OCI-LY3 (cell line): ENCODE measurements around the gene ZNHIT3.

Experiments used
- EZH2phosphoT487 ChIP-seq: fragments of 200-600 bp; shearing (Covaris generic); IDR thresholded peaks from 2 replicates; pipeline ENCODE4 v1.6.1; 2018; ENCODE audit warnings: antibody characterized with exemption, mixed run types, low read depth
- TF ChIP-seq, protein P1 (sequence below): fragments of 200-600, 300-600 bp; sonication (generic); IDR thresholded peaks from 2 replicates; pipeline ENCODE4 v1.5.1; 2014; ENCODE audit warnings: antibody characterized with exemption, low read length, low read depth

DNA sequence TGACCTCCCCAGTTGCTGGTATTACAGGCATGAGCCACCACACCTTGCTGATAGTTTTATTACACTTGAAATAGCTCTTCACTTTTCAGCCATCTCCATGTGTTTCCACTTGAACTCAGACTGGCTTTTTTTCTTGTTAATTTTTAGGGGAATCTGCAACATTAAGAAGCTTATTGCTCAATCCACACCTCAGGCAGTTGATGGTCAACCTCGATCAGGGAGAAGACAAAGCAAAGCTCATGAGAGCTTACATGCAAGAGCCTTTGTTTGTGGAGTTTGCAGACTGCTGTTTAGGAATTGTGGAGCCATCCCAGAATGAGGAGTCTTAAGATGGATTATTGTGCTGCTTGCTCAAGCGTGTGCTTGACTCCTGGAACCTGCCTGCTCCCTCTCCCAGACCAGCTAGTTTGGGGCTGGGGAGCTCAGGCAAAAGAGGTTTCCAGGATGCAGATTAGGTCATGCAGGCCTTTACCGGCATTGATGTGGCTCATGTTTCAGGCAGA lies 8.6 kb downstream of the ZNHIT3 start:
- TF ChIP-seq, protein P1, sequence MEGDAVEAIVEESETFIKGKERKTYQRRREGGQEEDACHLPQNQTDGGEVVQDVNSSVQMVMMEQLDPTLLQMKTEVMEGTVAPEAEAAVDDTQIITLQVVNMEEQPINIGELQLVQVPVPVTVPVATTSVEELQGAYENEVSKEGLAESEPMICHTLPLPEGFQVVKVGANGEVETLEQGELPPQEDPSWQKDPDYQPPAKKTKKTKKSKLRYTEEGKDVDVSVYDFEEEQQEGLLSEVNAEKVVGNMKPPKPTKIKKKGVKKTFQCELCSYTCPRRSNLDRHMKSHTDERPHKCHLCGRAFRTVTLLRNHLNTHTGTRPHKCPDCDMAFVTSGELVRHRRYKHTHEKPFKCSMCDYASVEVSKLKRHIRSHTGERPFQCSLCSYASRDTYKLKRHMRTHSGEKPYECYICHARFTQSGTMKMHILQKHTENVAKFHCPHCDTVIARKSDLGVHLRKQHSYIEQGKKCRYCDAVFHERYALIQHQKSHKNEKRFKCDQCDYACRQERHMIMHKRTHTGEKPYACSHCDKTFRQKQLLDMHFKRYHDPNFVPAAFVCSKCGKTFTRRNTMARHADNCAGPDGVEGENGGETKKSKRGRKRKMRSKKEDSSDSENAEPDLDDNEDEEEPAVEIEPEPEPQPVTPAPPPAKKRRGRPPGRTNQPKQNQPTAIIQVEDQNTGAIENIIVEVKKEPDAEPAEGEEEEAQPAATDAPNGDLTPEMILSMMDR: no peak
- TF ChIP-seq EZH2phosphoT487: no peak
